GM12875 (cell line): ENCODE results near the gene KIF17.

Experiments used
- H3K4me3 ChIP-seq: one replicate; pipeline ENCODE4 v1.5.1; 2011; ENCODE audit warnings: low read depth, low read length, control low read depth
- CTCF ChIP-seq: IDR thresholded peaks from 2 replicates; pipeline ENCODE4 v1.5.1; 2011; ENCODE audit warnings: low read depth, mild to moderate bottlenecking, control low read depth, inconsistent platforms, low read length, moderate library complexity, borderline replicate concordance; ENCODE audit not compliant: insufficient read depth

KIF17 gene

GRCh38 chr1:20696397-20697333 lies 21.1 kb downstream of the KIF17 start:
- peak; percentile 93 for TF ChIP-seq CTCF
- peak overlapping the region; percentile 52 for H3K4me3 ChIP-seq

- TF ChIP-seq CTCF: no peak
- H3K4me3 ChIP-seq: no peak overlapping the region
Measured at GRCh38 chr1:20695515-20695914, 22.3 kb downstream of the KIF17 start.

DNA sequence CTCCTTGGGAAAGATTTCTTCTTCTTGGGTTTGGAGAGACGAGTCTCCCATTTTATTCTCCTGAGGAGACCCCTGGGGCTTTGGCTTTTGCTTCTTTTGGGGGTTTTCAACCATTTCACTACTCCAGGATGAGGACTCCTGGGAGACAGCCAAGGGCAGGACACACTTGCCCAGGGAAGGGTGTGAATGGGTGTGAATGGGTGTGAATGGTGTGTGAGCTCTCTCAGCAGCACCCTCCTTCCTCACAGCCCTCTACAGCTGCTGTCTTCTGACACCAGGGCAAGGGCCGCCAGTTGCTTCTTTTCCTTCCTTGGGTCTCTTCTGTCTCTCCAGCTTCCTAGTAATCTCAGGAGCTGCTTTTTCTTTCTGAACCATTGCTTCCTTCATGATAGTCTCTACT lies 24.2 kb downstream of the KIF17 start:
- no peak overlapping the region for H3K4me3 ChIP-seq
- no peak for TF ChIP-seq CTCF

- no peak for TF ChIP-seq CTCF
- no peak overlapping the region for H3K4me3 ChIP-seq
Measured at GRCh38 chr1:20691872-20692271, 25.9 kb downstream of the KIF17 start.

GRCh38 chr1:20689645-20690056 lies 28.2 kb downstream of the KIF17 start:
- no peak for TF ChIP-seq CTCF
- H3K4me3 ChIP-seq: no peak overlapping the region

DNA sequence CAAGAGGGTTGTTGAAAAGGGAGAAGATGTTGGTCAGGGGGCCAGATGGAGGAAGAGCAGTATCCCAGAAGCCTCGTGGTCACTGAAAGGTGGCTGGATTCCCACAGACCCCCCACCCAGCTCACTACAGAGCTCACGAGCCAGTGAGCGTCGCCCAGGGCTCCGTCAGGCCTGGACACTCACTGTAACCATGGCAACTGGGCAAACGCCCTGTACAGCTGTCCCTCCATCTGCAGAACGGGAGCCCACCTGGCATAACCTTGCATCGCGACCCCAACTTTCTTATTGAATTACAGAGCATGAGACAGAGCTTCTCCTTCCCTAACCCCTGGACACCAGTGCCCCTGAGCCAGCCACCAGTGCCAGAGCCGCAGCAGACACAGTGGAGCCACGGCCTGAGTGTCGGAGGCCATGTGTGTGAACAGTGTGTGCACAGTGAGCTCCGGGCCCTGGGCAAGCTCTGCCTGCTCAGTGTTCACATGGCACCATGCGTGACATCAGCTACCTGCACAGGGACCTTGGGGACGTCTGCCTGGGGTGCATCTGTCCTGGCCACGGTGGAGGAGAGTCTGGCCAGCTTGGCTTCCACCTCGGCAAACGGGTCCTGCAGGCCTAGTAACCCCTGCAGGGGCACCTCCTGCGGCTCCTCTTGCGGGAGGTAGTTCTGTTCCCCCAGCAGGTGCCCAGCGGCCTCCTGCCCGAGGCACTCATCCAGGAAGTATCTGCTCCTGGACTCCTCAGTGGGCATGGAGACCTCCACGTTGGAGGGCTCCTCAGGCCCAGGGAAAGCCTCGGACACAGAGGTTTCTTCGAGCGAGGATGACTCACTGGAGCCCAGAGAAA lies 30.7 kb downstream of the KIF17 start:
- TF ChIP-seq CTCF: no peak
- no peak overlapping the region for H3K4me3 ChIP-seq
